HL-60 (cell line): ENCODE measurements around the gene COL9A1.

Experiments
- GABPA ChIP-seq: IDR thresholded peaks from 2 replicates; pipeline ENCODE4 v1.6.1; 2012; ENCODE audit warnings: low read depth
- POLR2AphosphoS5 ChIP-seq: IDR thresholded peaks from 2 replicates; pipeline ENCODE4 v1.6.1; 2012; ENCODE audit warnings: low read depth
- REST ChIP-seq: IDR thresholded peaks from 2 replicates; pipeline ENCODE4 v1.6.1; 2012; ENCODE audit warnings: low read depth; ENCODE audit not compliant: insufficient replicate concordance
- SPI1 ChIP-seq: IDR thresholded peaks from 2 replicates; pipeline ENCODE4 v1.6.1; 2012; ENCODE audit warnings: low read depth, mild to moderate bottlenecking, borderline replicate concordance
- TF ChIP-seq, protein P1 (sequence below): IDR thresholded peaks from one replicate; pipeline ENCODE4 v1.5.1; 2011; ENCODE audit warnings: low read length, control low read depth, inconsistent platforms; ENCODE audit not compliant: insufficient read depth

DNA sequence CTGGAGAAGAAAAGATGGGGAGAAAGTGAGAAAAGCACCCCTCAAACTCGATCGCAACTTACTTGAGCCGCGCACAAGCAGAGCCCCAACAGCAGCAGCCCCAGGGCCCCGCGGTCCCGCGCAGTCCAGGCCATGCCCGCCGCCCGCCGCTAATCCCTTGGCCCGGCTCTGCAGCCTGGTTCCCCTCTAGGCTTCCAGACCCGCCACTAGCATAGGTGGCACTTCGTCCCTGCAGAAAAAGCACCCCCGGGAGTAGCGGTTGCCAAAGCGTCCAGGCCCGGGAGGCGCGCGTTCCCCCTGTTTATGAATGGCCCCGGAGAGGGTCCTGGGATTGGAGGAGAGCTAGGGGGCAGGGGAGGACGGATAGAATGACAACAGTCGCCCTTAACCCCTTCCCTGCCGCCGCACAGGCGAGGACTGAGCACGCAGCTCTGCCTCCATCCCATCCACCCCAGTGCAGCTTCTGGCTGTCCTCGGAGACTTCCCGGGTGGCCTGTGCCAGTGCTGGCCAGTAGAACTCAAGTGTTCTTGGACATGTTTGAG, 19.9 kb downstream of the COL9A1 start:
- no peak for TF ChIP-seq POLR2AphosphoS5
- TF ChIP-seq, protein P1, sequence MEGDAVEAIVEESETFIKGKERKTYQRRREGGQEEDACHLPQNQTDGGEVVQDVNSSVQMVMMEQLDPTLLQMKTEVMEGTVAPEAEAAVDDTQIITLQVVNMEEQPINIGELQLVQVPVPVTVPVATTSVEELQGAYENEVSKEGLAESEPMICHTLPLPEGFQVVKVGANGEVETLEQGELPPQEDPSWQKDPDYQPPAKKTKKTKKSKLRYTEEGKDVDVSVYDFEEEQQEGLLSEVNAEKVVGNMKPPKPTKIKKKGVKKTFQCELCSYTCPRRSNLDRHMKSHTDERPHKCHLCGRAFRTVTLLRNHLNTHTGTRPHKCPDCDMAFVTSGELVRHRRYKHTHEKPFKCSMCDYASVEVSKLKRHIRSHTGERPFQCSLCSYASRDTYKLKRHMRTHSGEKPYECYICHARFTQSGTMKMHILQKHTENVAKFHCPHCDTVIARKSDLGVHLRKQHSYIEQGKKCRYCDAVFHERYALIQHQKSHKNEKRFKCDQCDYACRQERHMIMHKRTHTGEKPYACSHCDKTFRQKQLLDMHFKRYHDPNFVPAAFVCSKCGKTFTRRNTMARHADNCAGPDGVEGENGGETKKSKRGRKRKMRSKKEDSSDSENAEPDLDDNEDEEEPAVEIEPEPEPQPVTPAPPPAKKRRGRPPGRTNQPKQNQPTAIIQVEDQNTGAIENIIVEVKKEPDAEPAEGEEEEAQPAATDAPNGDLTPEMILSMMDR = no peak
- no peak for TF ChIP-seq GABPA
- TF ChIP-seq REST = no peak
- TF ChIP-seq SPI1 = no peak
